LoVo (cell line): ENCODE data around the gene SOHLH1.

Source experiments
- DNase-seq: peaks from one replicate; pipeline ENCODE4 v3.0.0-alpha.2; 2016; ENCODE audit warnings: low spot score

SOHLH1 gene

GRCh38 chr9:135699440-135699839, at the start of gene SOHLH1:
SOHLH1 (minus strand) TSS chr9:135699481; CDS start chr9:135699467, 14 bp downstream.
- DNase-seq = no peak

GRCh38 chr9:135748676-135749075, 49.4 kb upstream of the SOHLH1 start:
- DNase-seq = no peak

- no peak for DNase-seq
These were observed 48.0 kb upstream of the SOHLH1 start for GRCh38 chr9:135747311-135747710.

GRCh38 chr9:135746565-135746964, 47.3 kb upstream of the SOHLH1 start:
- no peak for DNase-seq

- no peak for DNase-seq
These were observed 46.5 kb upstream of the SOHLH1 start for GRCh38 chr9:135745686-135746324.

- no peak for DNase-seq
These were observed 45.9 kb upstream of the SOHLH1 start for GRCh38 chr9:135745189-135745588.

- no peak for DNase-seq
These were observed 45.2 kb upstream of the SOHLH1 start for GRCh38 chr9:135744333-135745070.

GRCh38 chr9:135743546-135744332, 44.5 kb upstream of the SOHLH1 start:
- no peak for DNase-seq

- DNase-seq = no peak
These were observed 43.7 kb upstream of the SOHLH1 start for GRCh38 chr9:135743021-135743420.

GRCh38 chr9:135741276-135742219, 42.3 kb upstream of the SOHLH1 start:
- no peak for DNase-seq

- no peak for DNase-seq
These were observed 40.3 kb upstream of the SOHLH1 start for GRCh38 chr9:135739271-135740220.

GRCh38 chr9:135737840-135738521, 38.7 kb upstream of the SOHLH1 start:
- no peak for DNase-seq

- DNase-seq = no peak
These were observed 37.9 kb upstream of the SOHLH1 start for GRCh38 chr9:135736979-135737839.

- no peak for DNase-seq
These were observed 37.1 kb upstream of the SOHLH1 start for GRCh38 chr9:135736272-135736978.

GRCh38 chr9:135734616-135735144, 35.4 kb upstream of the SOHLH1 start:
- no peak for DNase-seq

GRCh38 chr9:135732569-135733257, 33.4 kb upstream of the SOHLH1 start:
- DNase-seq = peak; percentile 12

GRCh38 chr9:135731454-135731853, 32.2 kb upstream of the SOHLH1 start:
- no peak for DNase-seq
